Spleen (tissue), 7 donors: ENCODE data around the gene IZUMO2.

Source experiments
- CTCF ChIP-seq, 11 experiments: fragments of 200-600 bp in 7 of 11; fragments of 450-650 bp in 4 of 11; sonication (generic) in 4 of 11; IDR thresholded peaks in 8 of 11; conservative IDR thresholded peaks in 3 of 11; 1 replicate in 7 of 11; 2 replicates in 4 of 11; pipeline versions ENCODE4 v1.4.0 to v1.8.0; 2016 to 2021; ENCODE audit warnings: antibody characterized with exemption in 11 of 11, inconsistent platforms in 4 of 11, mild to moderate bottlenecking in 1 of 11
- POLR2AphosphoS5 ChIP-seq, 3 donors: sonication (generic); formaldehyde crosslinking; IDR thresholded peaks; one replicate each; pipeline ENCODE4 v1.5.1; 2017; ENCODE audit warnings: antibody characterized with exemption in 3 of 3
- donor health status: DM: no; HTN: no; CAD: no; lungs with moderate emphysema.
- donor health status: DM: no; HTN: no; CAD: no.
- donor health status: DM: no; HTN: no; CAD: no.

DNA sequence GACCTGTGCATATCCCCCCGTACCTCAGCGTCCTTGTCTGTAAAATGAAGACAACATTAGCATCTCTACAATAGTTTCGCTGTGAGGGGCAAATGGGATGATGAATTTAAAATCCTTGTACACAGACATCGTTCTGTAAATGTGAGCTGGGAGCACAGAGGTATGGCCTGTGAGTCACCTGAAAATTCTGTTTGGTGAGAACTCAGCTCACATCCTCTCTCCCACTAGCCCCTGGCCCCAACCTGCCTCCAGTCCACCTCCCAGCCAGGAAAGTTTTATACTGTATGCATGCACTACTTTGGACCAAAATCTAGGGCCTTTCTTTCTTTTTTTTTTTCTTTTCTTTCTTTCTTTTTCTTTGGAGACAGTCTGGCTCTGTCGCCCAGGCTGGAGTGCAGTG lies 8.7 kb upstream of the IZUMO2 start:
- TF ChIP-seq CTCF (IDR thresholded peaks at IDR 0.05 in 8 of 11, conservative IDR thresholded peaks at IDR 0.05 in 3 of 11) (no peak), POLR2AphosphoS5 (IDR thresholded peaks at IDR 0.05) (no peak)
